Stimulated activated CD4-positive, alpha-beta T cell treated with anti-CD3 and anti-CD28 coated beads, Interleukin-4, amount 100 ng/mL, for 4 hours (primary cell): ENCODE data around the gene RPL13A.
"Not testable (repeated sequence)": the region's sequence is repeated elsewhere in the genome, so short reads cannot be mapped to it uniquely, and the experiment has no call there.

ENCODE experiments used
- DNase-seq, 2 experiments: peaks; one replicate each; pipeline ENCODE4 v3.0.0-alpha.2; 2020

Gene RPL13A

GRCh38 chr19:49487277-49488045 lies at the start of gene RPL13A:
Gene RPL13A, plus strand, starts transcription at chr19:49487608. Its CDS starts 22 bp downstream, at chr19:49487630.
- DNase-seq = peak; percentile 100

- no peak for DNase-seq
Observed at GRCh38 chr19:49438261-49438660, 49.1 kb upstream of the RPL13A start.

- DNase-seq = no peak
Observed at GRCh38 chr19:49439836-49440235, 47.6 kb upstream of the RPL13A start.

- DNase-seq = no peak
Observed at GRCh38 chr19:49440439-49441209, 46.8 kb upstream of the RPL13A start.

- peak in 1 of 2 experiments; percentile 42 for DNase-seq
Observed at GRCh38 chr19:49441210-49441959, 46.0 kb upstream of the RPL13A start, which contains the start of gene SLC17A7. Gene SLC17A7, minus strand, starts transcription at chr19:49441527. Its CDS starts 148 bp downstream, at chr19:49441379.

GRCh38 chr19:49441960-49442350 lies 45.5 kb upstream of the RPL13A start:
- DNase-seq = no peak

GRCh38 chr19:49442354-49442753 lies 45.1 kb upstream of the RPL13A start:
- no peak for DNase-seq

- peak in 1 of 2 experiments; percentile 55 for DNase-seq
Observed at GRCh38 chr19:49442771-49443365, 44.5 kb upstream of the RPL13A start.

GRCh38 chr19:49443366-49444099 lies 43.9 kb upstream of the RPL13A start:
- DNase-seq = peak; percentile 90 to 92

- not testable (repeated sequence) for DNase-seq
Observed at GRCh38 chr19:49444100-49444700, 43.2 kb upstream of the RPL13A start.

- DNase-seq = no peak
Observed at GRCh38 chr19:49445997-49446396, 41.4 kb upstream of the RPL13A start.

- DNase-seq = no peak
Observed at GRCh38 chr19:49447485-49448431, 39.6 kb upstream of the RPL13A start.

- DNase-seq = no peak
Observed at GRCh38 chr19:49448432-49448786, 39.0 kb upstream of the RPL13A start.

- no peak for DNase-seq
Observed at GRCh38 chr19:49450405-49450804, 37.0 kb upstream of the RPL13A start.

- peak; percentile 85 to 95 for DNase-seq
Observed at GRCh38 chr19:49451430-49452181, 35.8 kb upstream of the RPL13A start, which contains the start of gene PIH1D1. Gene PIH1D1, minus strand, starts transcription at chr19:49451814. Its CDS starts 240 bp downstream, at chr19:49451574.

- peak; percentile 96 to 97 for DNase-seq
Observed at GRCh38 chr19:49453013-49453756, 34.2 kb upstream of the RPL13A start, which contains the start of gene ALDH16A1. Gene ALDH16A1, plus strand, starts transcription at chr19:49453225. Its CDS starts 107 bp downstream, at chr19:49453332.

GRCh38 chr19:49453757-49454240 lies 33.6 kb upstream of the RPL13A start:
- DNase-seq = no peak

- no peak for DNase-seq
Observed at GRCh38 chr19:49455773-49456172, 31.6 kb upstream of the RPL13A start.
